B cell (primary cell): ENCODE results near the gene TAF11L9. TPM values are rescaled to one million over a fixed set of nuclear protein-coding genes. Genes with fewer than 3 reads are reported as not detected.
"Not testable (repeated sequence)": the region's sequence is repeated elsewhere in the genome, so short reads cannot be mapped to it uniquely, and the experiment has no call there.

Experiments used
- ATAC-seq: fragments of 200-7000 bp; cut with Tn5 transposase; one replicate; pipeline ENCODE4 v1.10.0; 2021; ENCODE audit warnings: low read depth, mild to moderate bottlenecking, moderate number of reproducible peaks, moderate library complexity
- CTCF ChIA-PET: fragments of 350-600 bp; sonication (Branson Sonifier 250); formaldehyde crosslinking; loops from one replicate; lab custom pipeline; 2021; ENCODE audit warnings: antibody characterized with exemption, inconsistent platforms; lab: Charles Lee
- POLR2A ChIA-PET: fragments of 350-600 bp; sonication (Branson Sonifier 250); formaldehyde crosslinking; loops from one replicate; lab custom pipeline; 2021; ENCODE audit warnings: antibody characterized with exemption; lab: Charles Lee
- DNase-seq: peaks from one replicate; pipeline ENCODE4 v3.0.0; 2013
- H2AFZ ChIP-seq: 2 replicates; pipeline ENCODE4 v1.6.1; 2012; ENCODE audit warnings: mild to moderate bottlenecking, low read depth, low read length; ENCODE audit not compliant: insufficient read depth, poor library complexity, severe bottlenecking
- H3K27ac ChIP-seq, 2 donors: 1 replicate in 1 of 2; 2 replicates in 1 of 2; pipeline ENCODE4 v1.5.1; 2012 to 2013; ENCODE audit warnings: low read length in 2 of 2, mild to moderate bottlenecking in 2 of 2, moderate library complexity in 1 of 2
- H3K27me3 ChIP-seq, 4 experiments: fragments of 200-600 bp in 1 of 4; sonication (generic) in 1 of 4; replicated peaks in 1 of 4; 1 replicate in 2 of 4; 2 replicates in 2 of 4; pipeline versions ENCODE4 v1.6.1 to v1.7.0; 2013 to 2016; ENCODE audit warnings: low read length in 3 of 4, mild to moderate bottlenecking in 2 of 4, mixed read lengths in 1 of 4, moderate library complexity in 1 of 4; ENCODE audit not compliant: insufficient read depth in 4 of 4, control insufficient read depth in 3 of 4; ENCODE audit errors: control extremely low read depth in 1 of 4
- H3K36me3 ChIP-seq, 2 experiments: replicated peaks in 1 of 2; 1 replicate in 1 of 2; 2 replicates in 1 of 2; pipeline versions ENCODE4 v1.6.1 to v1.7.1; 2013; ENCODE audit warnings: low read length in 1 of 2; ENCODE audit not compliant: insufficient read depth in 2 of 2, control insufficient read depth in 1 of 2; ENCODE audit errors: control extremely low read depth in 1 of 2, extremely low read depth in 1 of 2
- H3K4me1 ChIP-seq, 2 donors: fragments of 200-600 bp in 1 of 2; sonication (generic) in 1 of 2; 1 replicate in 1 of 2; 2 replicates in 1 of 2; pipeline versions ENCODE4 v1.5.1 to v1.6.1; 2013 to 2017; ENCODE audit warnings: low read length in 2 of 2; ENCODE audit not compliant: control insufficient read depth in 2 of 2, insufficient read depth in 2 of 2
- H3K4me2 ChIP-seq: replicated peaks from 2 replicates; pipeline ENCODE3; 2012; ENCODE audit warnings: mild to moderate bottlenecking, low read depth, low read length; ENCODE audit not compliant: poor library complexity, severe bottlenecking
- H3K4me3 ChIP-seq, 5 experiments: fragments of 200-600 bp in 1 of 5; sonication (generic) in 1 of 5; 1 replicate in 3 of 5; 2 replicates in 2 of 5; pipeline versions ENCODE4 v1.5.1 to v1.7.0; 2011 to 2016; ENCODE audit warnings: low read length in 4 of 5, mild to moderate bottlenecking in 4 of 5, low read depth in 2 of 5, control low read depth in 1 of 5, moderate library complexity in 1 of 5; ENCODE audit not compliant: insufficient read depth in 1 of 5; ENCODE audit errors: control extremely low read depth in 1 of 5, extremely low read depth in 1 of 5
- H3K79me2 ChIP-seq: fragments of 200-600 bp; sonication (generic); one replicate; pipeline ENCODE4 v1.6.0; 2016; ENCODE audit warnings: low read length; ENCODE audit not compliant: control insufficient read depth, insufficient read depth
- H3K9ac ChIP-seq: fragments of 200-600 bp; sonication (generic); 2 replicates; pipeline ENCODE4 v1.6.1; 2017; ENCODE audit warnings: mild to moderate bottlenecking, low read length, moderate library complexity
- H3K9me3 ChIP-seq, 3 donors: one replicate each; pipeline versions ENCODE4 v1.6.1 to v1.7.1; 2013; ENCODE audit warnings: low read length in 2 of 3; ENCODE audit not compliant: control insufficient read depth in 2 of 3, insufficient read depth in 1 of 3; ENCODE audit errors: control extremely low read depth in 1 of 3
- H4K20me1 ChIP-seq: 2 replicates; pipeline ENCODE4 v1.6.0; 2012; ENCODE audit warnings: mild to moderate bottlenecking, low read length; ENCODE audit not compliant: insufficient read depth, control insufficient read depth, poor library complexity, severe bottlenecking
- H3K27ac Mint-ChIP-seq: one replicate; pipeline ENCODE4 v1.8.0; 2021; ENCODE audit warnings: mixed read lengths
- H3K27me3 Mint-ChIP-seq: one replicate; pipeline ENCODE4 v1.8.0; 2021; ENCODE audit warnings: mixed read lengths
- H3K4me1 Mint-ChIP-seq: one replicate; pipeline ENCODE4 v1.8.0; 2021; ENCODE audit warnings: mixed read lengths
- H3K4me3 Mint-ChIP-seq: one replicate; pipeline ENCODE4 v1.8.0; 2021; ENCODE audit warnings: mixed read lengths
- H3K9me3 Mint-ChIP-seq: one replicate; pipeline ENCODE4 v1.8.0; 2022; ENCODE audit warnings: mixed read lengths; ENCODE audit not compliant: insufficient read depth
- WGBS: methylation state at CpG from one replicate; pipeline ENCODE4 v1.1.5; 2013; ENCODE audit warnings: missing lambda C conversion rate; ENCODE audit not compliant: insufficient coverage; 5-methylcytosine and 5-hydroxymethylcytosine counted together
- intact Hi-C: fragments of 100-400 bp; cut with micrococcal nuclease; formaldehyde crosslinking; loops from one replicate; pipeline ENCODE4 v1.10.0; 2022
- polyA plus RNA-seq: library from polyadenylated mRNA; depleted of rRNA; stranded (reverse); fragments of >200 nt; gene quantifications from 2 replicates; pipeline ENCODE4 v1.2.3, GENCODE V29; 2012
- small RNA-seq: library from RNA; depleted of rRNA; stranded (forward); fragments of <200 nt; gene quantifications from one replicate; pipeline ENCODE3, GENCODE V24; 2012; ENCODE audit warnings: low replicate concordance, low read depth; ENCODE audit not compliant: insufficient read length
- total RNA-seq, 2 donors: library from RNA; stranded (reverse); fragments of 120-200 nt in 1 of 2; gene quantifications; 1 replicate in 1 of 2; 2 replicates in 1 of 2; pipeline versions ENCODE4 v1.2.3 to v1.2.4, GENCODE V29; 2013 to 2022

The TAF11L9 gene
- total and polyA plus RNA-seq, 2 donors (not counting 1 experiment from before 2014, with no cell fraction given), result not detected

DNA sequence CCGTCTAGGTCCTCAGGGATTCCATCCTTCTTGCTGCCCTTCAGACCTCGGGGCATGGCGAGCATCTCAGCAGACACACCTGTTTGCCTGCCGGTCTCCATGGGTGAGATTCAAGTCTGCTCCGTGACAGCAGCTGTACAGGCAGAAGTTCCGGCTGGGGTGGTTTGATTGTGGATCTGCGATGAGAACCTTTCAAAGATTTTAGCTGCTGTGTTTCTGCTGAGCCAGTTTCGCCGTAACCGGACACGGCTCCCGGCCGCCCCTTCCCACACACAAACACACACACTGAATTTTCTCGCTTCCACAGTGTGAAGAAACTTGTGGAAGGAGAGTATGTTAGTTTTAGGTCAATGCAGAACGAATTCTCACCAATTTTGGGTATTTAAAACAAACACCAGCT lies 3.5 kb upstream of the TAF11L9 start, which contains the start of gene TAF11L10:
TAF11L10 (minus strand) TSS at position 101 of the 400 bp plus-strand sequence.
- DNase-seq, H3K27me3 ChIP-seq, H3K9ac ChIP-seq, H3K4me3 ChIP-seq, H4K20me1 ChIP-seq, H3K79me2 ChIP-seq, H2AFZ ChIP-seq, H3K4me2 ChIP-seq, intact Hi-C loops, H3K4me3 Mint-ChIP-seq, POLR2A ChIA-PET, H3K36me3 ChIP-seq, H3K4me1 ChIP-seq, H3K27ac Mint-ChIP-seq, H3K9me3 ChIP-seq, CTCF ChIA-PET, H3K4me1 Mint-ChIP-seq, ATAC-seq, H3K27ac ChIP-seq, H3K27me3 Mint-ChIP-seq, H3K9me3 Mint-ChIP-seq: not testable (repeated sequence)
- WGBS, result no CpG with 5 or more reads among the region's 15 CpGs

DNA sequence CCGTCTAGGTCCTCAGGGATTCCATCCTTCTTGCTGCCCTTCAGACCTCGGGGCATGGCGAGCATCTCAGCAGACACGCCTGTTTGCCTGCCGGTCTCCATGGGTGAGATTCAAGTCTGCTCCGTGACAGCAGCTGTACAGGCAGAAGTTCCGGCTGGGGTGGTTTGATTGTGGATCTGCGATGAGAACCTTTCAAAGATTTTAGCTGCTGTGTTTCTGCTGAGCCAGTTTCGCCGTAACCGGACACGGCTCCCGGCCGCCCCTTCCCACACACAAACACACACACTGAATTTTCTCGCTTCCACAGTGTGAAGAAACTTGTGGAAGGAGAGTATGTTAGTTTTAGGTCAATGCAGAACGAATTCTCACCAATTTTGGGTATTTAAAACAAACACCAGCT lies 3.3 kb downstream of the TAF11L9 start, which contains the start of gene TAF11L8:
TAF11L8 (minus strand) TSS at position 101 of the 400 bp plus-strand sequence.
- POLR2A ChIA-PET, H3K27me3 ChIP-seq, ATAC-seq, H3K9me3 ChIP-seq, H3K79me2 ChIP-seq, H3K9me3 Mint-ChIP-seq, H3K4me1 ChIP-seq, H3K27me3 Mint-ChIP-seq, H3K4me1 Mint-ChIP-seq, H3K4me3 Mint-ChIP-seq, CTCF ChIA-PET, H3K27ac Mint-ChIP-seq, H3K9ac ChIP-seq, intact Hi-C loops, H3K36me3 ChIP-seq, H3K27ac ChIP-seq, H2AFZ ChIP-seq, H4K20me1 ChIP-seq, H3K4me3 ChIP-seq, DNase-seq, H3K4me2 ChIP-seq: not testable (repeated sequence)
- WGBS, result no CpG with 5 or more reads among the region's 16 CpGs

DNA sequence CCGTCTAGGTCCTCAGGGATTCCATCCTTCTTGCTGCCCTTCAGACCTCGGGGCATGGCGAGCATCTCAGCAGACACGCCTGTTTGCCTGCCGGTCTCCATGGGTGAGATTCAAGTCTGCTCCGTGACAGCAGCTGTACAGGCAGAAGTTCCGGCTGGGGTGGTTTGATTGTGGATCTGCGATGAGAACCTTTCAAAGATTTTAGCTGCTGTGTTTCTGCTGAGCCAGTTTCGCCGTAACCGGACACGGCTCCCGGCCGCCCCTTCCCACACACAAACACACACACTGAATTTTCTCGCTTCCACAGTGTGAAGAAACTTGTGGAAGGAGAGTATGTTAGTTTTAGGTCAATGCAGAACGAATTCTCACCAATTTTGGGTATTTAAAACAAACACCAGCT lies 8.5 kb downstream of the TAF11L9 start, which contains the start of gene TAF11L7:
TAF11L7 (minus strand) TSS at position 101 of the 400 bp plus-strand sequence.
- H3K4me3 ChIP-seq, CTCF ChIA-PET, H3K9me3 Mint-ChIP-seq, H3K79me2 ChIP-seq, H3K4me3 Mint-ChIP-seq, DNase-seq, H3K4me1 Mint-ChIP-seq, H3K27me3 ChIP-seq, POLR2A ChIA-PET, H3K36me3 ChIP-seq, ATAC-seq, H3K9ac ChIP-seq, H4K20me1 ChIP-seq, H3K4me2 ChIP-seq, H3K27ac ChIP-seq, H2AFZ ChIP-seq, H3K4me1 ChIP-seq, intact Hi-C loops, H3K27me3 Mint-ChIP-seq, H3K27ac Mint-ChIP-seq, H3K9me3 ChIP-seq: not testable (repeated sequence)
- no CpG with 5 or more reads among the region's 16 CpGs for WGBS

Small RNAs within 50 kb of the gene (small RNA-seq; reads per million reads assigned to genes)
- gene AC233724.3 (not detected), gene AC233724.4 (not detected), gene AC233724.6 (not detected), gene AC233724.7 (not detected)

Other genes starting within 250 kb of the TAF11L9 start
- gene TAF11L2, start 96.2 kb downstream of the TAF11L9 start, total RNA-seq, result not detected in 2 replicates
- not detected in 2 replicates for gene TAF11L2, start 96.2 kb downstream of the TAF11L9 start, polyA plus RNA-seq
- not detected in 2 replicates for gene TAF11L3, start 76.0 kb downstream of the TAF11L9 start, total RNA-seq
- gene TAF11L3, start 76.0 kb downstream of the TAF11L9 start, polyA plus RNA-seq, result not detected in 2 replicates
- gene TAF11L4, start 72.6 kb downstream of the TAF11L9 start, total RNA-seq, result not detected in 2 replicates
- not detected in 2 replicates for gene TAF11L4, start 72.6 kb downstream of the TAF11L9 start, polyA plus RNA-seq
- gene TAF11L5, start 69.2 kb downstream of the TAF11L9 start, total RNA-seq, result not detected in 2 replicates
- not detected in 2 replicates for gene TAF11L5, start 69.2 kb downstream of the TAF11L9 start, polyA plus RNA-seq
- gene TAF11L6, start 65.7 kb downstream of the TAF11L9 start, total RNA-seq, result not detected in 2 replicates
- gene TAF11L6, start 65.7 kb downstream of the TAF11L9 start, polyA plus RNA-seq, result not detected in 2 replicates
- not detected in 2 replicates for gene TAF11L7, start 8.6 kb downstream of the TAF11L9 start, total RNA-seq
- gene TAF11L7, start 8.6 kb downstream of the TAF11L9 start, polyA plus RNA-seq, result not detected in 2 replicates
- not detected in 2 replicates for gene TAF11L8, start 3.4 kb downstream of the TAF11L9 start, total RNA-seq
- not detected in 2 replicates for gene TAF11L8, start 3.4 kb downstream of the TAF11L9 start, polyA plus RNA-seq
- gene TAF11L10, start 3.4 kb upstream of the TAF11L9 start, total RNA-seq, result not detected in 2 replicates
- not detected in 2 replicates for gene TAF11L10, start 3.4 kb upstream of the TAF11L9 start, polyA plus RNA-seq
- not detected in 2 replicates for gene TAF11L11, start 9.8 kb upstream of the TAF11L9 start, total RNA-seq
- gene TAF11L11, start 9.8 kb upstream of the TAF11L9 start, polyA plus RNA-seq, result not detected in 2 replicates
- gene TAF11L12, start 16.0 kb upstream of the TAF11L9 start, total RNA-seq, result not detected in 2 replicates
- gene TAF11L12, start 16.0 kb upstream of the TAF11L9 start, polyA plus RNA-seq, result not detected in 2 replicates
- not detected in 2 replicates for gene TAF11L13, start 37.7 kb upstream of the TAF11L9 start, total RNA-seq
- gene TAF11L13, start 37.7 kb upstream of the TAF11L9 start, polyA plus RNA-seq, result not detected in 2 replicates
- gene TAF11L14, start 40.1 kb upstream of the TAF11L9 start, total RNA-seq, result not detected in 2 replicates
- gene TAF11L14, start 40.1 kb upstream of the TAF11L9 start, polyA plus RNA-seq, result not detected in 2 replicates